Calu3 (cell line): ENCODE measurements around the gene FMN2. TPM values are rescaled to one million over a fixed set of nuclear protein-coding genes. Genes with fewer than 3 reads are reported as not detected.

Experiments
- BruUV-seq: library from RNA; stranded (reverse); fragments of 400-500 nt; replicated peaks from 2 replicates; lab custom pipeline; 2021; lab: Mats Ljungman, UMichigan
- CTCF ChIA-PET: fragments of 300-600 bp; sonication (Branson Sonifier 250); formaldehyde crosslinking; loops from one replicate; lab custom pipeline; 2022; ENCODE audit warnings: antibody characterized with exemption; lab: Charles Lee
- DNase-seq: peaks from one replicate; pipeline ENCODE4 v3.0.0; 2022
- H3K27ac Mint-ChIP-seq: one replicate; pipeline ENCODE4 v1.8.0; 2022; ENCODE audit warnings: mixed read lengths; ENCODE audit not compliant: unreplicated experiment
- H3K27me3 Mint-ChIP-seq: one replicate; pipeline ENCODE4 v1.8.0; 2022; ENCODE audit warnings: mixed read lengths; ENCODE audit not compliant: unreplicated experiment
- H3K36me3 Mint-ChIP-seq: one replicate; pipeline ENCODE4 v1.8.0; 2022; ENCODE audit warnings: mild to moderate bottlenecking, moderate library complexity, mixed read lengths; ENCODE audit not compliant: insufficient read depth, unreplicated experiment
- H3K4me1 Mint-ChIP-seq: one replicate; pipeline ENCODE4 v1.8.0; 2022; ENCODE audit warnings: mild to moderate bottlenecking, low read depth, mixed read lengths; ENCODE audit not compliant: unreplicated experiment
- H3K4me3 Mint-ChIP-seq: one replicate; pipeline ENCODE4 v1.8.0; 2022; ENCODE audit warnings: mild to moderate bottlenecking, low read depth, moderate library complexity, mixed read lengths; ENCODE audit not compliant: unreplicated experiment
- H3K9me3 Mint-ChIP-seq: one replicate; pipeline ENCODE4 v1.8.0; 2022; ENCODE audit warnings: low read depth, mixed read lengths; ENCODE audit not compliant: unreplicated experiment
- CTCF ChIP-seq: fragments of 200-600 bp; IDR thresholded peaks from one replicate; pipeline ENCODE4 v1.8.0; 2022; ENCODE audit warnings: antibody characterized with exemption; ENCODE audit not compliant: unreplicated experiment
- intact Hi-C: fragments of 100-400 bp; cut with micrococcal nuclease; formaldehyde crosslinking; loops from one replicate; pipeline ENCODE4 v1.10.0; 2022; ENCODE audit not compliant: unreplicated experiment
- total RNA-seq: library from RNA; stranded (reverse); gene quantifications from 2 replicates; pipeline ENCODE4 v1.2.3, GENCODE V29; 2022

The FMN2 gene
- total RNA-seq, 1 experiment from 2014 or later = 0.12 TPM

- CTCF ChIA-PET = no interaction called here
- no peak for DNase-seq
- Mint-ChIP-seq H3K36me3 (no peaks in the 10 kb centered on the region), H3K27ac (no peak overlapping the region), H3K4me3 (no peak overlapping the region), H3K9me3 (peaks cover 2% of the 10 kb centered on the region), H3K27me3 (peaks cover 9% of the 10 kb centered on the region), H3K4me1 (no peaks in the 10 kb centered on the region)
- intact Hi-C loops = no loop called here
- no peak for TF ChIP-seq CTCF
- no TSS peak for BruUV-seq
Observed at GRCh38 chr1:240508201-240508600, 416.5 kb downstream of the FMN2 start.

- Mint-ChIP-seq H3K9me3 (peaks cover 2% of the 10 kb centered on the region), H3K27ac (no peak overlapping the region), H3K36me3 (peaks cover 3% of the 10 kb centered on the region), H3K4me3 (no peak overlapping the region), H3K4me1 (no peaks in the 10 kb centered on the region), H3K27me3 (peaks cover 9% of the 10 kb centered on the region)
- no peak for TF ChIP-seq CTCF
- CTCF ChIA-PET = no interaction called here
- BruUV-seq = no TSS peak
- DNase-seq = no peak
- intact Hi-C loops = no loop called here
Observed at GRCh38 chr1:240508950-240509349, 417.3 kb downstream of the FMN2 start.

- no TSS peak for BruUV-seq
- CTCF ChIA-PET = no interaction called here
- peaks cover 2% of the 10 kb centered on the region for H3K27me3 Mint-ChIP-seq
- no peak overlapping the region for H3K4me3 Mint-ChIP-seq
- intact Hi-C loops = no loop called here
- TF ChIP-seq CTCF = no peak
- H3K4me1 Mint-ChIP-seq = peaks cover 17% of the 10 kb centered on the region
- no peak for DNase-seq
- no peaks in the 10 kb centered on the region for H3K9me3 Mint-ChIP-seq
- peaks cover 3% of the 10 kb centered on the region for H3K36me3 Mint-ChIP-seq
- no peak overlapping the region for H3K27ac Mint-ChIP-seq
Observed at GRCh38 chr1:240511789-240512188, 420.1 kb downstream of the FMN2 start.

GRCh38 chr1:240515505-240515904 lies 423.8 kb downstream of the FMN2 start:
- no peak overlapping the region for H3K4me3 Mint-ChIP-seq
- CTCF ChIA-PET = no interaction called here
- no peak for TF ChIP-seq CTCF
- no peaks in the 10 kb centered on the region for H3K9me3 Mint-ChIP-seq
- H3K36me3 Mint-ChIP-seq = peaks cover 3% of the 10 kb centered on the region
- DNase-seq = no peak
- H3K27ac Mint-ChIP-seq = no peak overlapping the region
- BruUV-seq = no TSS peak
- H3K4me1 Mint-ChIP-seq = peaks cover 17% of the 10 kb centered on the region
- intact Hi-C loops = no loop called here
- no peaks in the 10 kb centered on the region for H3K27me3 Mint-ChIP-seq

- H3K36me3 Mint-ChIP-seq = peaks cover 4% of the 10 kb centered on the region
- no peak overlapping the region for H3K4me3 Mint-ChIP-seq
- TF ChIP-seq CTCF = no peak
- no TSS peak for BruUV-seq
- no peak for DNase-seq
- H3K27me3 Mint-ChIP-seq = no peaks in the 10 kb centered on the region
- H3K9me3 Mint-ChIP-seq = no peaks in the 10 kb centered on the region
- CTCF ChIA-PET = no interaction called here
- H3K27ac Mint-ChIP-seq = no peak overlapping the region
- peaks cover 17% of the 10 kb centered on the region for H3K4me1 Mint-ChIP-seq
- intact Hi-C loops = no loop called here
Observed at GRCh38 chr1:240516069-240516468, 424.4 kb downstream of the FMN2 start.
